OCI-LY1 (cell line): Measurements from ENCODE around the gene AATK.

Experiments used
- CTCF ChIP-seq: fragments of 200-600 bp; sonication (generic), shearing (Covaris generic); IDR thresholded peaks from 2 replicates; pipeline ENCODE4 v1.5.1; 2017; ENCODE audit warnings: mild to moderate bottlenecking, antibody characterized with exemption, low read length, moderate library complexity, mixed read lengths
- EZH2 ChIP-seq: fragments of 200-600 bp; sonication (generic), shearing (Covaris generic); IDR thresholded peaks from 2 replicates; pipeline ENCODE4 v1.8.0; 2017; ENCODE audit warnings: borderline replicate concordance, mixed run types, mild to moderate bottlenecking, antibody characterized with exemption, low read length, moderate library complexity, mixed read lengths

- TF ChIP-seq CTCF = no peak
- no peak for TF ChIP-seq EZH2
Observed at GRCh38 chr17:81198826-81199481, 32.9 kb upstream of the AATK start.
